Left lung (tissue), 10 donors: ENCODE measurements around the gene ULK1. TPM values are rescaled to one million over a fixed set of nuclear protein-coding genes. Genes with fewer than 3 reads are reported as not detected.
"Not testable (repeated sequence)": the region's sequence is repeated elsewhere in the genome, so short reads cannot be mapped to it uniquely, and the experiment has no call there.

Experiments
- ATAC-seq: fragments of 200-7000 bp; cut with Tn5 transposase; one replicate; pipeline ENCODE4 v1.9.1; 2020; ENCODE audit warnings: moderate library complexity
- DNase-seq, 4 donors: peaks; one replicate each; pipeline ENCODE4 v3.0.0-alpha.2; 2013 to 2020
- H3K27ac ChIP-seq, 2 donors: fragments of 200-600 bp; sonication (generic) in 1 of 2; one replicate each; pipeline versions ENCODE4 v1.5.0 to v1.8.0; 2020 to 2021
- H3K27me3 ChIP-seq, 2 donors: fragments of 200-600 bp; sonication (generic) in 1 of 2; one replicate each; pipeline versions ENCODE4 v1.5.0 to v1.8.0; 2020 to 2021
- H3K36me3 ChIP-seq, 2 donors: fragments of 200-600 bp; sonication (generic) in 1 of 2; one replicate each; pipeline versions ENCODE4 v1.5.0 to v1.8.0; 2020 to 2021
- H3K4me1 ChIP-seq, 2 donors: fragments of 200-600 bp; one replicate each; pipeline ENCODE4 v1.8.0; 2021
- H3K4me3 ChIP-seq, 2 donors: fragments of 200-600 bp; sonication (generic) in 1 of 2; one replicate each; pipeline versions ENCODE4 v1.5.0 to v1.8.0; 2020 to 2021; ENCODE audit warnings: mild to moderate bottlenecking in 1 of 2
- H3K9me3 ChIP-seq, 2 donors: fragments of 200-600 bp; sonication (generic) in 1 of 2; one replicate each; pipeline versions ENCODE4 v1.5.0 to v1.8.0; 2020 to 2021
- CTCF ChIP-seq, 2 donors: fragments of 200-600 bp; sonication (generic) in 1 of 2; IDR thresholded peaks; one replicate each; pipeline versions ENCODE4 v1.5.0 to v1.8.0; 2021; ENCODE audit warnings: antibody characterized with exemption in 2 of 2
- intact Hi-C, 2 donors: fragments of 100-400 bp; cut with DNase I; formaldehyde crosslinking; loops; one replicate each; pipeline versions ENCODE4 v1.11.2 to v1.14.2; 2022
- polyA plus RNA-seq, 6 donors: library from polyadenylated mRNA; unstranded; fragments of 120-200 nt; gene quantifications; one replicate each; pipeline ENCODE4 v1.2.1, GENCODE V29; 2013; ENCODE audit not compliant: insufficient read length in 6 of 6
- total RNA-seq, 2 donors: library from RNA; stranded (reverse); fragmentation: NEBNext Ultra II Directional; extraction: Animal tissue kit (Norgen Biotek cat#: 25700); gene quantifications; one replicate each; pipeline ENCODE4 v1.2.1, GENCODE V29; 2021
- donor health status: DM: no; HTN: yes; CAD: no.
- donor health status: DM: no; HTN: no; CAD: no.

Gene ULK1
- total and polyA plus RNA-seq, 8 donors: 21.6 to 38.7 (median 28.9) TPM

- no peak overlapping the region for H3K27ac ChIP-seq
- no peak overlapping the region for H3K4me3 ChIP-seq
- DNase-seq (no peak), ATAC-seq (peak; percentile 59)
- intact Hi-C loops: no loop called here
- H3K9me3 ChIP-seq: peaks cover 0 to 8% of the 10 kb centered on the region in 2 donors
- no peak for TF ChIP-seq CTCF (IDR thresholded peaks at IDR 0.05)
- H3K36me3 ChIP-seq: no peaks in the 10 kb centered on the region
- H3K4me1 ChIP-seq: peaks cover 0 to 35% of the 10 kb centered on the region in 2 donors
- no peaks in the 10 kb centered on the region for H3K27me3 ChIP-seq
Measured at GRCh38 chr12:131882804-131883520, 11.5 kb upstream of the ULK1 start.

- no peak for DNase-seq
- Histone ChIP-seq H3K27ac (no peak overlapping the region), H3K4me1 (peaks cover 0 to 30% of the 10 kb centered on the region in 2 donors), H3K4me3 (no peak overlapping the region), H3K27me3 (no peaks in the 10 kb centered on the region), H3K9me3 (peaks cover 0 to 8% of the 10 kb centered on the region in 2 donors), H3K36me3 (no peaks in the 10 kb centered on the region)
- no peak for TF ChIP-seq CTCF (IDR thresholded peaks at IDR 0.05)
- ATAC-seq: no peak
- intact Hi-C loops: no loop called here
Measured at GRCh38 chr12:131883521-131883900, 10.9 kb upstream of the ULK1 start.

DNA sequence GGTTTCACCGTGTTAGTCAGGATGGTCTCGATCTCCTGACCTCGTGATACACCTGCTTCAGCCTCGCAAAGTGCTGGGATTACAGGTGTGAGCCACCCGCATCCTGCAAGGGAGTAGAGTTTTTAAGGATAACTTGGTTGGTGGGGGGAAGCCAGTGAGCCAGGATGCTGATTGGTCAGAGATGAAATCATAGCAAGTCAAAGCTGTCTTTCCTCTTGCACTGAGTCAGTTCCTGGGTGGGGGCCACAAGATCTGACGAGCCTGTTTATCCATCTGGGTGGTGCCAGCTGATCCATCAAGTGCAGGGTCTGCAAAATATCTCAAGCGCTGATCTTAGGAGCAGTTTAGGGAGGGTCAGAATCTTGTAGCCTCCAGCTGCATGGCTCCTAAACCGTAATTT lies 9.3 kb upstream of the ULK1 start:
- H3K27ac ChIP-seq, H3K9me3 ChIP-seq, H3K4me3 ChIP-seq, H3K27me3 ChIP-seq, ATAC-seq, DNase-seq, H3K36me3 ChIP-seq, intact Hi-C loops: not testable (repeated sequence)
- peaks cover 0 to 14% of the 10 kb centered on the region in 2 donors for H3K4me1 ChIP-seq

DNA sequence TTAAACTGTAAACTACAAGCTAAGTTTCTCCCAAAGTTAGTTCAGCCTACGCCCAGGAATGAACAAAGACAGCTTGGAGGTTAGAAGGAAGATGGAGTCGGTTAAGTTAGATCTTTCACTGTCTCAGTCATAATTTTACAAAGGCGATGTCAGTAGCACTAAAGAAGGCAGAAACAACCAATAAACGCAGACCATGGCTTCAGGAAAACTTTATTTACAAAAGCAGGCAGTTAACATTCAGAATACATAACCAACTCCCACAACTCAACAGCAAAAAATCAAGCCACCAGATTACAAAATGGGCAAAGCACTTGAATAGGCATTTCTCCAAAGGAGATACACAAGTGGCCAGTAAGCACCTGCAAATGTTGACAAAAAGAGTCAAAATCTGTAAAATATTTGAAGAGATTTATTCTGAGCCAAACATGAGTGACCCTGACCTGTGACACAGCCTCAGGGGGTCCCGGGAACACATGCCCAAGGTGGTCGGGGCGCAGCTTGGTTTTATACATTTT lies 8.8 kb upstream of the ULK1 start:
- no peak for TF ChIP-seq CTCF (IDR thresholded peaks at IDR 0.05)
- DNase-seq: no peak
- peaks cover 0 to 8% of the 10 kb centered on the region in 2 donors for H3K9me3 ChIP-seq
- no peak overlapping the region for H3K27ac ChIP-seq
- intact Hi-C loops: no loop called here
- H3K4me3 ChIP-seq: no peak overlapping the region
- H3K36me3 ChIP-seq: no peaks in the 10 kb centered on the region
- no peak for ATAC-seq
- H3K27me3 ChIP-seq: no peaks in the 10 kb centered on the region
- H3K4me1 ChIP-seq: peaks cover 0 to 13% of the 10 kb centered on the region in 2 donors

- H3K9me3 ChIP-seq, H3K4me3 ChIP-seq, ATAC-seq, DNase-seq, H3K27me3 ChIP-seq, H3K36me3 ChIP-seq, intact Hi-C loops, H3K27ac ChIP-seq: not testable (repeated sequence)
- peaks cover under 1 to 19% of the 10 kb centered on the region in 2 donors for H3K4me1 ChIP-seq
Measured at GRCh38 chr12:131891722-131892121, 2.7 kb upstream of the ULK1 start.

GRCh38 chr12:131892711-131893604 lies 1.5 kb upstream of the ULK1 start:
- H3K36me3 ChIP-seq: no peaks in the 10 kb centered on the region
- H3K4me3 ChIP-seq: no peak overlapping the region
- no peaks in the 10 kb centered on the region for H3K27me3 ChIP-seq
- ATAC-seq (no peak), DNase-seq (peak in 1 of 4 donors; percentile 54)
- H3K4me1 ChIP-seq: peaks cover 7 to 31% of the 10 kb centered on the region in 2 donors
- H3K9me3 ChIP-seq: no peaks in the 10 kb centered on the region
- no peak overlapping the region for H3K27ac ChIP-seq
- no peak for TF ChIP-seq CTCF (IDR thresholded peaks at IDR 0.05)
- intact Hi-C loops: no loop called here
